HepG2 (cell line): Measurements from ENCODE around the gene PCSK6. TPM values are rescaled to one million over a fixed set of nuclear protein-coding genes. Genes with fewer than 3 reads are reported as not detected.

ENCODE experiments used
- ATAC-seq: fragments of 200-7000 bp; cut with Tn5 transposase; 3 replicates; pipeline ENCODE4 v1.9.1; 2020; ENCODE audit warnings: mild to moderate bottlenecking, moderate library complexity
- BruUV-seq: library from RNA; stranded (reverse); fragments of 400-500 nt; replicated peaks from 2 replicates; lab custom pipeline; 2021; lab: Mats Ljungman, UMichigan
- CTCF ChIA-PET: fragments of 300-600 bp; formaldehyde crosslinking; extraction: SDS; loops from one replicate; lab custom pipeline; 2021; ENCODE audit warnings: low total read pairs, inconsistent platforms, low intra/inter-chr PET ratio; lab: Yijun Ruan, JAX
- POLR2A ChIA-PET: fragments of 350-600 bp; sonication (Branson Sonifier 250); formaldehyde crosslinking; loops from one replicate; lab custom pipeline; 2020; ENCODE audit warnings: antibody characterized with exemption, inconsistent platforms; lab: Yijun Ruan, JAX
- DNase-seq: peaks from one replicate; pipeline ENCODE4 v3.0.0-alpha.2; 2015; ENCODE audit warnings: low spot score
- FAIRE-seq: peaks from 3 replicates; lab custom pipeline; 2011; peaks lifted over from hg19 to GRCh38; lab: Jason Lieb, UNC
- H2AFZ ChIP-seq: one replicate; pipeline ENCODE4 v1.6.1; 2011; ENCODE audit warnings: low read length, inconsistent platforms
- H3K27ac ChIP-seq: fragments of 300-600 bp; 3 replicates; pipeline ENCODE4 v1.8.0; 2011; ENCODE audit warnings: mixed run types, mild to moderate bottlenecking, mixed read lengths, low read length, inconsistent platforms; ENCODE audit not compliant: insufficient read depth; ENCODE audit errors: extremely low read length
- H3K27me3 ChIP-seq, 2 experiments: fragments of 200-600 bp in 1 of 2; 2 replicates in 1 of 2; 3 replicates in 1 of 2; pipeline versions ENCODE4 v1.6.0 to v1.8.0; 2011; ENCODE audit warnings: low read length in 2 of 2, mild to moderate bottlenecking in 2 of 2, moderate library complexity in 2 of 2, inconsistent platforms in 1 of 2; ENCODE audit not compliant: insufficient read depth in 2 of 2, control insufficient read depth in 1 of 2
- H3K36me3 ChIP-seq, 2 experiments: fragments of 200-600 bp in 1 of 2; replicated peaks in 1 of 2; 2 replicates in 1 of 2; 3 replicates in 1 of 2; pipeline versions ENCODE4 v1.5.1 to v1.8.0; 2011; ENCODE audit warnings: low read length in 2 of 2, inconsistent platforms in 1 of 2; ENCODE audit not compliant: insufficient read depth in 2 of 2, control insufficient read depth in 1 of 2
- H3K4me1 ChIP-seq: 2 replicates; pipeline ENCODE4 v1.5.1; 2012; ENCODE audit warnings: low read length, inconsistent platforms; ENCODE audit not compliant: insufficient read depth
- H3K4me2 ChIP-seq: 2 replicates; pipeline ENCODE4 v1.6.0; 2011; ENCODE audit warnings: low read depth, low read length, inconsistent platforms
- H3K4me3 ChIP-seq, 3 experiments: fragments of 200-600 bp in 1 of 3; sonication (generic), shearing (Covaris generic) in 1 of 3; replicated peaks in 1 of 3; 2 replicates each; pipeline ENCODE4 v1.5.1; 2011 to 2016; ENCODE audit warnings: low read length in 3 of 3, inconsistent platforms in 2 of 3, low read depth in 2 of 3, mild to moderate bottlenecking in 2 of 3, control low read depth in 1 of 3, mixed read lengths in 1 of 3; ENCODE audit not compliant: insufficient read depth in 1 of 3
- H3K79me2 ChIP-seq: one replicate; pipeline ENCODE4 v1.6.1; 2011; ENCODE audit warnings: low read length, inconsistent platforms; ENCODE audit not compliant: insufficient read depth
- H3K9ac ChIP-seq: 2 replicates; pipeline ENCODE4 v1.6.0; 2011; ENCODE audit warnings: mild to moderate bottlenecking, low read depth, low read length, inconsistent platforms; ENCODE audit not compliant: insufficient read depth
- H3K9me3 ChIP-seq: 2 replicates; pipeline ENCODE4 v1.5.1; 2012; ENCODE audit warnings: mild to moderate bottlenecking, low read length
- H4K20me1 ChIP-seq: 2 replicates; pipeline ENCODE4 v1.6.0; 2011; ENCODE audit warnings: inconsistent platforms, mild to moderate bottlenecking, low read length, moderate library complexity; ENCODE audit not compliant: insufficient read depth
- ATM ChIP-seq: fragments of 450-650 bp; IDR thresholded peaks from 2 replicates; pipeline ENCODE4 v1.7.1; 2017; ENCODE audit warnings: mild to moderate bottlenecking, borderline replicate concordance
- FOXA1 ChIP-seq, 2 experiments: fragments of 450-650 bp in 1 of 2; sonication (generic) in 1 of 2; formaldehyde crosslinking in 1 of 2; IDR thresholded peaks; 2 replicates each; pipeline versions ENCODE4 v1.4.0 to v1.6.1; 2016 to 2020; ENCODE audit warnings: missing genetic modification reagents in 1 of 2
- KAT2B ChIP-seq: fragments of 150-350 bp; IDR thresholded peaks from 2 replicates; pipeline ENCODE4 v1.6.1; 2014; ENCODE audit warnings: low read depth, low read length, borderline replicate concordance
- KDM2A ChIP-seq: sonication (generic); formaldehyde crosslinking; IDR thresholded peaks from 2 replicates; pipeline ENCODE4 v1.4.0; 2020; ENCODE audit warnings: low read depth, missing genetic modification reagents, borderline replicate concordance
- PLRG1 ChIP-seq: fragments of 450-650 bp; conservative IDR thresholded peaks from 2 replicates; pipeline ENCODE4 v1.6.1; 2016
- RXRB ChIP-seq: IDR thresholded peaks from 2 replicates; pipeline ENCODE4 v1.6.1; 2016; ENCODE audit warnings: borderline replicate concordance, missing genetic modification reagents, missing compliant biosample characterization
- ZBTB2 ChIP-seq: sonication (generic); formaldehyde crosslinking; IDR thresholded peaks from 2 replicates; pipeline ENCODE4 v1.8.0; 2022; ENCODE audit warnings: low read depth, missing genetic modification reagents
- ZFP36 ChIP-seq: fragments of 150-350 bp; IDR thresholded peaks from 2 replicates; pipeline ENCODE4 v1.6.1; 2018; ENCODE audit warnings: borderline replicate concordance, low read length, low read depth; ENCODE audit not compliant: partially characterized antibody
- ZNF234 ChIP-seq: sonication (generic); formaldehyde crosslinking; conservative IDR thresholded peaks from 2 replicates; pipeline ENCODE4 v1.5.1; 2020; ENCODE audit warnings: mild to moderate bottlenecking, missing genetic modification reagents
- ZNF44 ChIP-seq: sonication (generic); formaldehyde crosslinking; IDR thresholded peaks from 2 replicates; pipeline ENCODE4 v1.5.1; 2020; ENCODE audit warnings: mild to moderate bottlenecking, missing genetic modification reagents
- ZNF580 ChIP-seq: IDR thresholded peaks from 2 replicates; pipeline ENCODE4 v1.6.1; 2016; ENCODE audit warnings: low read depth, borderline replicate concordance
- ZNF772 ChIP-seq: sonication (generic); formaldehyde crosslinking; IDR thresholded peaks from 2 replicates; pipeline ENCODE4 v1.5.0; 2020; ENCODE audit warnings: mild to moderate bottlenecking, missing genetic modification reagents
- in situ Hi-C: cut with HindIII; loops from 2 replicates; pipeline ENCODE4 v1.10.0; 2017; ENCODE audit warnings: low pct_unique_long_range_greater_than_20kb; ENCODE audit not compliant: extremely low pct_ligation_motif_present
- intact Hi-C: fragments of 100-400 bp; cut with micrococcal nuclease; formaldehyde crosslinking; loops from one replicate; pipeline ENCODE4 v1.10.0; 2022; ENCODE audit not compliant: unreplicated experiment
- polyA plus RNA-seq, 8 experiments: library from polyadenylated mRNA; depleted of rRNA in 3 of 8; stranded (reverse) in 7 of 8; unstranded in 1 of 8; fragments of >200 nt; fragmentation: Illumina TruSeq in 4 of 8; extraction: Trizol in 4 of 8; gene quantifications; 2 replicates each; pipeline versions ENCODE4 v1.2.1 to v1.2.3, GENCODE V29; 2011 to 2016; ENCODE audit warnings: low read depth in 4 of 8, missing spikeins in 1 of 8, mixed read lengths in 1 of 8; ENCODE audit not compliant: insufficient read depth in 1 of 8
- total RNA-seq, 5 experiments: library from RNA; depleted of rRNA; stranded (reverse); fragments of >200 nt; fragmentation: Illumina TruSeq; extraction: Trizol; gene quantifications; 2 replicates each; pipeline ENCODE4 v1.2.3, GENCODE V29; 2016; ENCODE audit warnings: low read depth in 1 of 5

PCSK6 gene
- total and polyA plus RNA-seq, 2 of the 13 experiments (the other 11 are each of a cell fraction or from before 2014, with no cell fraction given): 56.5 to 155 TPM

- TF ChIP-seq ZBTB2 (CRISPR knock-in tag): no peak
- TF ChIP-seq KAT2B: no peak
- no peak for TF ChIP-seq ZNF772 (CRISPR knock-in tag)
- no peak for TF ChIP-seq RXRB (CRISPR knock-in tag)
- no peak for TF ChIP-seq PLRG1
- TF ChIP-seq ZNF234 (CRISPR knock-in tag): no peak
- no peak for TF ChIP-seq KDM2A (CRISPR knock-in tag)
- TF ChIP-seq FOXA1 (IDR thresholded peaks at IDR 0.05): no peak
- no peak for TF ChIP-seq FOXA1 (CRISPR knock-in tag; IDR thresholded peaks at IDR 0.05)
- TF ChIP-seq ZFP36: no peak
- no peak for TF ChIP-seq ZNF580
- TF ChIP-seq, all 625 proteins: peak for 0
These were observed 30.9 kb upstream of the PCSK6 start (continued) for GRCh38 chr15:101520395-101520794.

- no peak overlapping the region for H3K9ac ChIP-seq
- no peaks in the 10 kb centered on the region for H3K27me3 ChIP-seq
- H3K79me2 ChIP-seq: no peaks in the 10 kb centered on the region
- no peak overlapping the region for H2AFZ ChIP-seq
- intact Hi-C loops: no loop called here
- ChIA-PET POLR2A (no interaction called here), CTCF (no interaction called here)
- peaks cover 29% of the 10 kb centered on the region for H3K9me3 ChIP-seq
- H3K4me3 ChIP-seq: no peak overlapping the region
- no peaks in the 10 kb centered on the region for H3K36me3 ChIP-seq
- H4K20me1 ChIP-seq: no peaks in the 10 kb centered on the region
- TF ChIP-seq ATM: no peak
- TF ChIP-seq ZNF44: no peak
- BruUV-seq: no TSS peak
- DNase-seq (no peak), FAIRE-seq (no peak), ATAC-seq (no peak)
- no peak overlapping the region for H3K4me2 ChIP-seq
- H3K4me1 ChIP-seq: peaks cover 21% of the 10 kb centered on the region
- H3K27ac ChIP-seq: no peak overlapping the region
- in situ Hi-C loops: no loop called here
These were observed 28.0 kb upstream of the PCSK6 start for GRCh38 chr15:101517504-101517903.
